ENCODE data around the gene ZNF536.

ZNF536 gene

DNA sequence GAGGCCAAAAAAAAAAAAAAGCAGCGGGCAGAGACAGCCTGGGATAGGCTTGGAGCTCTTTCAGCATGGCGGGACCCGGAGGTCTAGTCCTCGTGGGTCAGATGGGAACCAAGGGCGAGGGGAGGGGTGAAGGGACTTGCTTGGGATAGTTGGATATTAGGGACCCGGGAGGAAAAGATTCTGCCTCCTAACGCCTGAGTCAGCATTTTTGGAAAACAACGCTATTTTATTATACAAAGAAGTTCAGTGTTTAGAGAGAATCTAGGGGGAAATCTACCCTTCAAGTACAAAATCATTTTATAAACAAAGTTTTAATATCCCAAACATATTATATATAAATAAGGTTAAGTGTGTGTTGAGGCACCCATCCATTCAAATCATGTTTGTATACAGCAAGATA, 156.7 kb downstream of the ZNF536 start:
- DNase-seq (ENCODE audit: low spot score) = no peak

DNA sequence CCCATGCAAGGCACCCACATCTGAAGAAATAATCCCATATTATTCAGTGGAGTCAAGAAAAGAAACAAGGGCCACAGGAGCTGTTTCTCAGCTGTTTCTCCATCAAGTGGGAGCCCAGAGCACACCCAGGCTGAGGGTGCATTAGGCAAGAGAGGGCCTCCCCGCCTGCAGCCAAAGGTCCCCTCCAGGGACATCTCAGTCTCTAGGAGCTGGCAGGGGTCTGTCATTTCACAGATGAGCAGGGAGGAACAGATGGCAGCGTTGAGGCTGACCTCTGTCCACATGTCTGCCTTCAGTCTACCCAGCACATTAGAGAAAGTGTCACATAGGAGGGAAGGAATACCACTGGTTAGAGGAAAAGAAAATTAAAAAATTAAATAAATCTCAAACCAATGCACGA, 157.7 kb downstream of the ZNF536 start:
- DNase-seq (ENCODE audit: low spot score) = no peak

DNA sequence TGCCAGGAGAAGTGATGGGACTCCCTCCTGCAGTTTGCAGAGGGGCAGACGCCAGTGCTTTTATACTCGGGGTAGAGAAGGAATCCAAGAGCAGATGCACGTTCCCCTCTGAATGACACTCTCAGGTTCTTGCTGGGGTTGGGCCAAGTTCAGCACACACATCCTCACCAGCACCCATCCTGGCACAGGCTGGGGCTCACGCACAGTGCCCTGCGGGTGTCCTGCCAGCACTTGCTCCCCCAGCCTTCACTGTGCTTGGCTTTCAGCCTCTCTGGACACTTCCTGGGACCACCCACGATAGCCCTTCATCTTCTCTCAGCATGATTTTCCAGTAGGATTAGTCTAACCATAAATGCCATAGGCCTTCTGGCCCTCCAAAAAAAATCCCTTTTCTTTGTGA, 158.6 kb downstream of the ZNF536 start:
- no peak for DNase-seq (ENCODE audit: low spot score)

DNA sequence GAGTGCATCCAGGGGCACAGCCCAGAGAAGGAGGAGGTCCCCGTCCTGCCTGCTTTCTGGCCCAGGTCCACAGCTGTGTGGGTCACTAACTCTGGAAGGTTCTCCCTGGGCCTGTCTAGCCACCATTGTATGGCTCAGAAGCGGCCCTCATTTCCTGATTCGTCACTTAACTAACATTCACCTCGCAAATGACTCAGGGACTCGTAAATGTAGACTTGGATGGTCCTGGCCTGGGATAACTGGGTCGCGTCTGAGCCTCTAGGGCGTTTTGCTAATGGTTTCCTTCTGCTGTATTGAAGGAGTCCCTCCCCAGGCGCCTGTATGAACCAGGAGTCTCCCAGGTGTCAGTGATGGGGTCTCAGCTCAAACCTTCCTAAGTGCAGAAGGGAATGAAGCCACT, 162.8 kb downstream of the ZNF536 start:
- DNase-seq (ENCODE audit: low spot score) = no peak

DNA sequence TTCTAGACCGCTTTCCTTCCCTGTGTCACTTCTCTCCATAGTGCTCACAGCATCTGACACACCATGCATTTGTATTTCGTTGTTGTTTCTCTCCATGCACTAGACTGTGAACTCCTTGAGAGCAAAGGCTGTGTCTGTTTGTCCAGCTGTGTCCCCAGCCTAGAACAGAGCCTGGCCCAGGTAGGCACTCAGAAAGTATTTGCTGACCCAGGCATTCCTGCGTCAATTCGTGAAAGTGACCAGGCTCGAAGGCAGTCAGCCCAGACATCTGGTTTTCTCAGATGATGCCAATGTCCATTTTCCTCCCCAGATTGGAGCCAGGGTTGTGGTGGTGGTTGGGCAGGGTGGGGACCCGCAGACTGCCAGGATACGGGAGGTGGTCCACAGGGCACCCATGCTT, 164.8 kb downstream of the ZNF536 start:
- DNase-seq (ENCODE audit: low spot score) = no peak

DNA sequence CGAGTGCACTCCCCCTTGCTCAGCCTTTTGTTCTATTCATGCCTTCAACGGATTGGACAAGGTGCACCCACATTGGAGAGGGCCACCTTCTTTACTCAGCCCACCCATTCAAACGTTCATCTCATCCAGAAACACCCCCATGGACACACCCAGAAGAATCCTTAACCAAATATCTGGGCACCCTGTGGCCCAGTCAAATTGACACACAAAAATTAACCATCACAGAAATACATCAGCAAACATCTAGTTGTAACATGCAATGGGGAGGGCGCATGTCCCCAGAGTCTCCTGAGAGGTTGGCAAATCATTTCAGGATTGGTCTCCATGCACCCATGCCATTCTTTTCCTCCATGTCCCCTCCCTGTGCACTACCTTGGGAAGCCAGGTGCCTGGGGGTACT, 167.1 kb downstream of the ZNF536 start:
- no peak for DNase-seq (ENCODE audit: low spot score)

DNA sequence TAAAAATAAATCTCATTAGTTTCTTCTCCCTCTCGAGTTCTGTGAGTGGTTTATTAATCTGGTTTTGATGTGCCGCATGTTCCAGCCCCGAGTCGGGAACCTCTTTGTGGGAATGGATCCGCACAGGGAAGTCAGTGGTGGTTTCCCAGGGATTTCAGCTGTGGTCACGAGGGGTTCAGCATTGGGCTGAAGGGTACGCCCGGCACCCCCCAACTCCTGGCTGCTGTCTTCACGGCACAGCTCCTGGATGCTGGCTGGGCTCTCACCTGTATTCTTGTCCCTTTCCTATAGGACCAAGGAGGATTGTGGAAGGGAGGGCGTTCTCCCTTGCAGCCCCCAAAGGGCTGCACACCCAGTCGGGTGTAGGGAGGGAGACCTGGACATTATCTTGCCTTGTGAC, 167.8 kb downstream of the ZNF536 start:
- DNase-seq (ENCODE audit: low spot score) = no peak

DNA sequence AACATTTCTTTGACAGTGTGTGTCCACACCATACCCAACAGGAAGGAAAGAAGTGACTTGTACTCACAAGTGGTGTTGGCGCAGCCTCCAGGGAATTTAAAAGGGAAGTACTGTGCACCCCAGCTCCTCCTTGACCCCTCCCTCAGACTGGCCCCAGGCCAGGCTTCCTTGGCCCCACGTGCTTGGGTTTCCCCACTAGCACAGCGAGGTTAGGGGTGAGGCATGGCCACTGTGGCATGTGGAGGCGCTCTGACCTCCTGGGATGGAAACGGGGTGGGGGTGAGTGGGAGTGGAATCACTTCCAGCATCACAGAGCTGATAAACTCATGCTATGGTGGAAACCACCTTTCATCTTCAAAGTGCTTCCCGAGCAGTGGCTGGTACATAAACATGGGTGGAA, 168.6 kb downstream of the ZNF536 start:
- DNase-seq (ENCODE audit: low spot score) = no peak

DNA sequence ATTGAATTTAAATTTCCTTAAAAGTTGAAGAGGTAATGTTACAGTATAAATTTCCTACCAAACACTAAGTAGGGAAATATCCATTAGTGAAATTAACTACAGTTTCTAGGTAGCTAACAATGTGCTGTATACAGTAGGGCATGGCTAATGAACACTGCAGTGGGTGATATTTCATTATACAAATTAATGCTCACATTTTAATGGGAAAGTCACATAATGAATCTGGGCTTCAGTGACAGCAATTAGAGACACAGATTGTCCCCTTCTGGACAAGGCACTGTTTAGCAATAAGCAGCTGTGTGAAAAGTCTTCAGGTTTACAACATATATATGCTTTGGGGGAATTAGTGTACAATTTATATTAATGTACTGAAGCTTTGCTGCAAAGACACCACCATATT, 169.4 kb downstream of the ZNF536 start:
- DNase-seq (ENCODE audit: low spot score) = no peak

DNA sequence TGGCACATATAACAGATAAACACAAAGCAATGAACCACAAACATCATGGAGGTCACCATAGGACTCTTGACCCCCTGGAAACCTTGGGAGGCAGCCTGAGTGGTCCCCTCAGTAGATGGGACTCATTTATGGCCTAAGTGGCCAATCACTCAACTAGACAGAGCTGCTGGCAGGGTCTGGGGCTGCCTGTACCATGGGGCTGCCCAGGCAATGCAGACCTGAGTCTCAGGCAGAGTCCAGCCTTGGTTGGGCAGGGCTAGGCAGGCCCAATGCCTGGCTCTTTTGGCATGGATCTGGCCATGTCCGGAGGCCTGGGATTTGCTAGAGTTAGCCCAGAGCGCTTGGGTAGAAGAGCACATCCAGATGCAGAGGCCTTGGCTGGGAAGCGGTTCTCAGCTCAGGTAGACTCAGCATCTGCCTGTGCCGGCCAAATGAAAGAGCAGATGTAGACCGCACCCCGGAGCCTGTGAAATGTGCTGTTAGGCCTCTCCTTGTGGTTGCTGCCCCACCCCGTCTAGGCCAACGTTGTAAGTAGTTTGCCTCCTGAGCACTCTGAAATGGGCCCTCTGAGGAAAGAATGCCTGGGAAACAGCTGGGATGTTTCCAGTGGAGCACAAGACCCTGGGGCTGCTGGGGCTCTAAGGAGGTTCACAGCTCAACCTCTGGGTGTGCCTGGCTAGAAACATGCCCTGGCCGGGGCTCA, 171.2 kb downstream of the ZNF536 start:
- no peak for DNase-seq (ENCODE audit: low spot score)

DNA sequence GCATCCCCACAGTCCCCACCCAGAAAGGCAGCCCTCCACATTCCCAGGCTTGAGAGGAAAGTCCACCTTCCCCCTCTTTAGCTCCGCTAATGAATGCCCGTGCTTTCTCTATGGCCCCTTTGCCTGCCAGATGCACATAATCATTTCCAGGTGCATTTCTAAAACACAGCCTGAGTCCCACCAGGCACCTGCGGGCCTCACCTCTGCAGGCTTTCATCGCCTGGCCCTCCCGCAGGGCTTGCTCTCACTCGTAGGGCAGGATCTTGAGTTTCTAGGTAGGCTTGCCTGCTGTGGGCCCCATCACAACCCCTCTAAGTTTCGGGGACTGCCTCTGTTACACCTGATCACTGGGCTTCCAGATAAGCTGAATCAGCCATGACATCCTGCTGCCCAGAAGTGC, 173.6 kb downstream of the ZNF536 start:
- no peak for DNase-seq (ENCODE audit: low spot score)

DNA sequence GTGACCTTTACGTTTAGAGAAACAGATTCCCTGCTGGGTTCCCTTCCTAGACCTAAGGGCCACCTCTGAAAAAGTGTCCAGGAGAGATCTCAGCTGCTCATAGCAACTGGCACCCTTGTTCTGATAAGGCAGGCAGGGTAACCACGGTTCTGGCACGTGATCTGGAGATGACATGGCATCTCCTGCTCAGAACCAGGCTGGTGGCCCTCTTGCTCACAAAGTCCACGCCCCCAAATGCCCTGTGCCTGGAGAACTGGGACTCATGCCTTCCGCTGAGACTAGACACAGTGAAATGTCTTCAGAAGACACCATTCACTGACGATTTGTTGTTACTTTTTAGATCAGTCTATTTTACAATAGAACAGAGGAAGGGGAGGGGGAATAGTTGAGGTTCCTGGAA, 174.1 kb downstream of the ZNF536 start:
- DNase-seq (ENCODE audit: low spot score) = no peak

DNA sequence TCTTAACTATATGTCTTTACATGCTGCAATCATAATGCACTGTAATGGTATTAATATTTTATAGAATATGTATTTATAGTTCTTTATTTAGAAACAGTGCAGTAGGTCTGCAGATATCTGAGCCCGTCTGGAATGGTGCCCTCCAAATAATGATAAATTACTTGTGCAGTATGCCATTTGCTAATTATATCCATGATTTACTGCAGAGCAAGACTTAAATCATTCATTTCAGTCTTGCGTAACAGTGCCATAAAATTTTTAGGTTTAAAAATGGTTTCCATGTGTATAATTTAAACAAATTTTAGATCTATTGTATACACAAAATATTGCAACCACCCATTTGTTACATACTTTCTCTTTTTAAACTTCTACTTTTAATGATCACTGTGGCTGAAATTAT, 175.1 kb downstream of the ZNF536 start:
- DNase-seq (ENCODE audit: low spot score) = no peak

DNA sequence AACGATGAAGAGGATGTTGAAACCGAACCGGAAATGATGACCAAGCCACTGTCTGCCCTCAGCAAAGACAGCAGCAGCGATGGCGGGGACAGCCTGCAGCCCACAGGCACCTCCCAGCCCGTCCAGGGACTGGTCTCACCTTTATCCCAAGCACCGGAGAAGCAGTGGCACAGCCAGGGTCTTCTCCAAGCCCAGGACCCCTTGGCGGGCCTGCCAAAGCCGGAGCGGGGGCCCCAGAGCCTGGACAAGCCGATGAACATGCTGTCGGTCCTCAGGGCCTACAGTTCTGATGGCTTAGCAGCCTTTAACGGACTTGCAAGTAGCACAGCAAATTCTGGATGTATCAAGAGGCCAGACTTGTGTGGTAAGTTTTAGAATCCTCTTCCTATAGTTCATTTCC, 177.0 kb downstream of the ZNF536 start:
- no peak for DNase-seq (ENCODE audit: low spot score)

DNA sequence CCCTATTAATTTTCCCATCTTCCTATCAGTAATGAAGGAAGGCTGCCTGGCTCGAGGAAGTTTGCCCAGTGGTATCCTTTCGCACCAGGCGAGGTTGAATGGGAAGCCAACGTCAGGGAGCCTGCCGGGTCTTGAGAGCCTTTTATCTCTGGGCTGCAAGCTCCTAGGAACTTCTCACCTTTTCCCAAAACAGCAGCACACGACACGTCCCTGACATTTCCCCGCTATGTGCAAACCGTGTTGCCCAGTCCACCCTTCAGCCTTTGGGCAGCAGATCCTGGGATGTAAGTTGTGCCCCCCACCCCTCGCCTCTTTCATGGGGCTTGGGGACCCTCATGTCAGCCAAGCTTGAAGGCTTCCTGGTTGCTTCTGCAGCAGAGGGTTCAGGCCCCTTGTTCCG, 179.1 kb downstream of the ZNF536 start:
- no peak for DNase-seq (ENCODE audit: low spot score)

DNA sequence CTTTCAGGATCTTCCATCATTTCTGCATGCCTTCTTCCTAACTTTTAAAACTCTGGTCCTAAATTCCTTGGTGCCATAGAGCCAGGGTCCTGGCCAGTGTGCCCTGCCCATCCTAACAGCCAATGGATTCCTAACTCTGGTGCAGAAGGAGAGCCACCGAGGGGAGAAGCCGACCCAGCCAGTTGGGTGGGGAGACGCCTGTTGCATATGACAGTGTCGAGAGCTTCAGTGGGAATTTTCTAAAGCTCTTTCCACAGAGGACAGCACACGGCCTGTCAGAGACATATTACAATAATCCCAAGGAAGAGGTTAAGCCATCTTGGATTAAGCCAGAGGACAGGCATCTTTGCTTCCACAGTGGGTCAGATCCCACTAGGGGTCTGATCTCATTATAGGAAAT, 180.4 kb downstream of the ZNF536 start:
- DNase-seq (ENCODE audit: low spot score) = no peak

DNA sequence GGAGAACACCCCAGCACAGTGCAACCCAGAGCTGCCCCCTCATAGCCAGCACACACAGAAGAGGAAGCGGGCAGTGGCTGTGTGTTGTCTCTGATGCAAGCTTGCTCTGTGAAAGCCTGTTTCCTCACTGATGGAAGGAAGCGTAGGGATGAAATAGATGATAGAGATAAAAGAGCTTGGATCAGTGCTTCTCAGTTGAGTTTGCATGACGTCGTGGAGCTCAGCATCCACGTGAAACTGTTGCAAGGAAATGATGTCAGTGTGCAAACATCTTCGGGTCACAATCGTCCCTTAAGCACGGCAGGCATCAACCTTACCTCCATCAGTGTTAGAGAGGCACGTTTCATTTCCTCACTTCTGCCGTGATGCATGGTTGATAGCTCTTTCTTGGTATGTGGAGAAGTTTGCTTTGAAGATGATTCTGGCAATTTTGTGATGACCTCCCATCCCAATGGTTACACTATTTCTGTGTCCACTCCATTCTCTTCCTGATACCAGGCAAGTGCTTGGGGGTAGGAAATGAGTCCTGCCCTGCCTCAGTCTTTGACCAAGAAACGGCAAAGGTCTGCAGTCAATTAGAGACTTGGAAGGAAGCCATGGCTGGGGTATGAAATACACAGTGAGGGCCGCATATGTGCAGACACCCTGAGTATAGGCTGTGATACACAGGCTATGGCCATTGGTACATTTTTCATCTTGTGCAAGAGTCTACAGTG, 183.0 kb downstream of the ZNF536 start:
- no peak for DNase-seq (ENCODE audit: low spot score)

DNA sequence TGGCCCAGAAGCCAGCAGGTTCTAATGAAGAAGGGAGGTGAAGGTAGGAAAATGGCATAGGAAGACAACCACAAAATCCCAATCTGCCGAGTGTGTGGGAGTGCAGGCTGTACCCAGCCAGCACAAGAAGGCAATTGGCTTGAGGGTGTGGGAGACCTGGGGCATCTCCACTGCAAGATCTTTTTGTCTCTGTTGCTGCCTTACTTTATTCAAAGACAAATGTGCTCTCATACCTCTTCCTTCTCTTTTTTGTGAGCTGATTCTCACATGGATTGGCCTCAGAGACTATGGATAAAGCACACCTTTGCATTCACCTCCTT, 183.6 kb downstream of the ZNF536 start:
- no peak for DNase-seq (ENCODE audit: low spot score)

DNA sequence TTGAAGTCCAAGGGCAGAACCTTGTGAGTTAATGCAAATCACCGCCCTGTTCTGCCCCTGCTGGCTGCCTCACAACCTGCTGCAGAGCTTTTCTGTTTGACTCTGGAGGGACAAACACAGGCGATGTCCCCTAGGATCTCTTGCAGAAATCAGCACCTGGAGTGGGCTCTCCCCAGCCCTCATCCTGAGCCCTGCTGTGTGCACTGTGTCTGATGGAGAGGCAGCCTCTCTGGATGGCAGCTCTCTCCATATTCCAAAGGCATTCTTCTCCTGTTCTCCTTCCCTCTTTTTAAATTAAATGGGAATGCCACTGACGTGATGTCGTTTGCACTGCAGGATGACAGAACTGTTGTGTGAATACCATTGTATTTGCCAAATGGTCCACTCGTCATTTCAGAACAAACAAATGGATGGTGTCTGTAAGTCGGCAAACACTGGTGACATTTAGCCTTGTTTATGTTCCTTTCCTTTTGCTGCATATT, 184.1 kb downstream of the ZNF536 start:
- DNase-seq (ENCODE audit: low spot score) = no peak

DNA sequence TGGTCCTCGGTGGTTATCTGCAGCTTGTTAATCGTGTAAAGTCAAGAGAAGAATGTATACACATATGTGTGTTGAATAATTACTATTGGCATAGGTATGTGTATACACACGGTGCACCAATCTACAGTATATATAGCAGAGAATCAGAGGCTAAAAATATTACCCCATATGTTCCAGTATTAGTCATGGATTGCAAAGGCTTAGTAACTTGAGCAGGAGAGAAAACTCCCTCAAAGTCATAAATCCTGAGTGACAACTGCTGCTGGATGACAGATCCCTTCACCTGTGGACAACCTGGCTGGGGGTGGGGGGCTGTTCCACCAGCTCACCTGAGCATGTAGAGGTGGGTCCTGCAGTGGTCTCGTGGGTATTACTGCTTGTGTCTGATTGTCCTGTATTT, 185.0 kb downstream of the ZNF536 start:
- no peak for DNase-seq (ENCODE audit: low spot score)

DNA sequence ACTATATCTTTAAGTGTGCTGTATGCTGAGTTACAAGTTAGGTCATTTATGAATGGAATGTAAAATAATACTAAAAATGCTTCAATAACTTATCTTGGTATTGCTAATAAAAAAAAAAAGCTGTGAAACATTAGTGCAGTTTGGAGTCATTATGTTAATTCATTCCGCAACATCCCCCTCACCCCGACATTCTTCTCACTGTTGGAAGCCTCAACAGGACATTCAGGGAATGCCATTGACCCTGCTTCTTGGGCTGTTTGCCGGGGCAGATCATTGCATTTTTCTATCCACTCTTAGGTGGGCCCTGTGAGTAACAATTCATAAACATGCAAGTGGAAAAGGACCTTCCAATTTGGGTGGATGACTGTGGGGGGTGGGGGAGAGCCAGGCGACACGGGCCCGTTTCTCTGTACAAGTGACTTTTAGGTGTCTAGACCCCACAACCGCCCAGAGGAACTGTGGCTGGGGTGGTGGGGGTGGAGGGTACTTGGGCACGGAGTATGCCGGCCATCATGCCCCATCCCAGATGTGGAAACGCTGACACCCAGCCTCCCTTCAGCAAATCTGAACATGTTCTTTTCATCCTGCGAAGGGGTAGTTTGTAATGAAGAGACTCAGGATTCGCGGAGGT, 185.9 kb downstream of the ZNF536 start:
- DNase-seq (ENCODE audit: low spot score) = no peak

DNA sequence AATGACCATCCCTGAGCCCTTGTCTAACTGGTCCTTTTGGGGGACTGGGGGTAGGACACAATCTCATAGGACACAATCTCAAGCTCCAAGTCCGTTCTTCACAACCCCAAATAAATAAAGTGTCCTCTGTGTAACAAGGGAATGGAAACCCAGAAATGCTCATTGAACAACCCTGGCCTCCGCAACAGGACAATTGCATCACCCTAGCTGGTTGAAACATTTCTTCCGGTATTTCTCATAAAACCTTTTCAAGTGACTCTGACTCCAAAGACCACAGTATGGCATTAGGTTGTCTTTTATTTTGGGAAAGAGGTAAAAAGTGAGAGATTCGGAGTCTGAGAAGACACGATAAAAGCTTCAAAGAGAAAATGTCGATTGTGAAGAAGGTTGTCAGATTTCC, 186.6 kb downstream of the ZNF536 start:
- no peak for DNase-seq (ENCODE audit: low spot score)

DNA sequence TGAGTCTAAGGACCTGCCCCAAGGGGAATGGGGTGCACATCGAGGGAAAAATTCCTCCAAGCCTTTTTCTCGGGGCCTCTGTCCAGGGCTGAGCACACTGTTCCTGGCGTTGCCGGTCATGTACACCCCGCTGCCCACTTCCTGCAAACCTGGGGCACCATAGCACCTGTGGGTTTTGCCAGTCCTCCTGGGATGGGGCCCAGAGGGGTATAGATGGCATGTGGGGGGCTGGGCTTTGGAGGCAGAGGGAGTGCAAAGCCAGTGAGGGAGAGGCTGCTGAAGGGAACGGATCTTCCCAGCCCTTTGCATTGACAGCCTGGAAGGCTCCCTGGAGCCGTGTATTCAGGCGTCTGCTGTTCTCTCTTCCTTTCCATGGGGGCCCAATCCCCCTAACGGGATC, 187.3 kb downstream of the ZNF536 start:
- no peak for DNase-seq (ENCODE audit: low spot score)

DNA sequence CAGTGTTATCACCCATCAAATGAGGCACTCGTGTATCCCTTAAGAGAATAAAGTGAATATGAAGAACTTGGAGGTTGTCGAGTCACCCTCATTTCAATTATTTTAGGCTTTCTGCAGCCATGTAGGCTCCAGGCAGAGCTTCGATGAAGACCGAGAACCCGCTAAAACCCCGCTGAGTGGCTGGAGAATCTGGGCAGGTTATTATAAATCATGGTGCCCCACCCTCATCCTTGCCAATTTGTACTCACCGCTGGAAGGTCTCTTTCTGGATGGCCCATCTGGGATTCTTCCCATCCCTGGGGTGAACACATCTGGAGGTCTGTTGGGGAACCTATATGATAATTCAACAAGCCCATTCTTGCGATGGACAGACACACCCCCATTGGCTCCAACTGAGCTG, 190.8 kb downstream of the ZNF536 start:
- DNase-seq (ENCODE audit: low spot score) = no peak
